Endothelial cell of umbilical vein (primary cell): ENCODE results near the gene ZFAND6. TPM values are rescaled to one million over a fixed set of nuclear protein-coding genes. Genes with fewer than 3 reads are reported as not detected.

Experiments used
- BruUV-seq: library from RNA; stranded (reverse); fragments of 400-500 nt; replicated peaks from 2 replicates; lab custom pipeline; 2021; lab: Mats Ljungman, UMichigan
- CTCF ChIA-PET: fragments of 300-600, 350-600 bp; sonication (Branson Sonifier 250); formaldehyde crosslinking; loops from one replicate; lab custom pipeline; 2021; ENCODE audit warnings: antibody characterized with exemption, inconsistent platforms; lab: Charles Lee
- POLR2A ChIA-PET: fragments of 300-600, 350-600 bp; sonication (Branson Sonifier 250); formaldehyde crosslinking; loops from one replicate; lab custom pipeline; 2021; ENCODE audit warnings: antibody characterized with exemption, inconsistent platforms; lab: Charles Lee
- DNase-seq: peaks from one replicate; pipeline ENCODE4 v3.0.0-alpha.2; 2011; ENCODE audit warnings: low read depth, low spot score
- FAIRE-seq: peaks from 2 replicates; lab custom pipeline; 2011; peaks lifted over from hg19 to GRCh38; lab: Jason Lieb, UNC
- H2AFZ ChIP-seq: 2 replicates; pipeline ENCODE4 v1.6.0; 2012; ENCODE audit warnings: low read depth, low read length, control low read depth, inconsistent platforms
- H3K27ac ChIP-seq: 2 replicates; pipeline ENCODE4 v1.5.1; 2011; ENCODE audit warnings: low read depth, mild to moderate bottlenecking, control low read depth, low read length, moderate library complexity; ENCODE audit not compliant: insufficient read depth
- H3K27me3 ChIP-seq, 2 experiments: 2 replicates each; pipeline versions ENCODE4 v1.6.0 to v1.6.1; 2011; ENCODE audit warnings: low read length in 2 of 2, mixed read lengths in 1 of 2; ENCODE audit not compliant: control insufficient read depth in 2 of 2, insufficient read depth in 2 of 2
- H3K36me3 ChIP-seq, 2 experiments: 2 replicates in 1 of 2; 3 replicates in 1 of 2; pipeline ENCODE4 v1.5.1; 2011; ENCODE audit warnings: low read length in 2 of 2, mild to moderate bottlenecking in 1 of 2, moderate library complexity in 1 of 2; ENCODE audit not compliant: control insufficient read depth in 2 of 2, insufficient read depth in 2 of 2; ENCODE audit errors: extremely low read depth in 1 of 2
- H3K4me1 ChIP-seq: 3 replicates; pipeline ENCODE4 v1.5.1; 2011; ENCODE audit warnings: mild to moderate bottlenecking, low read length; ENCODE audit not compliant: control insufficient read depth, insufficient read depth; ENCODE audit errors: extremely low read depth
- H3K4me2 ChIP-seq: 2 replicates; pipeline ENCODE4 v1.6.1; 2011; ENCODE audit warnings: low read length, control low read depth, mixed read lengths; ENCODE audit not compliant: insufficient read depth
- H3K4me3 ChIP-seq, 3 experiments: fragments of 200-600 bp in 1 of 3; sonication (generic), shearing (Covaris generic) in 1 of 3; replicated peaks in 1 of 3; 2 replicates each; pipeline ENCODE4 v1.5.1; 2011 to 2016; ENCODE audit warnings: control low read depth in 3 of 3, low read length in 3 of 3, mild to moderate bottlenecking in 2 of 3, inconsistent platforms in 1 of 3, low read depth in 1 of 3, moderate library complexity in 1 of 3; ENCODE audit not compliant: insufficient read depth in 1 of 3
- H3K79me2 ChIP-seq: 2 replicates; pipeline ENCODE4 v1.6.0; 2012; ENCODE audit warnings: low read length, inconsistent platforms; ENCODE audit not compliant: control insufficient read depth, insufficient read depth
- H3K9ac ChIP-seq: replicated peaks from 2 replicates; pipeline ENCODE3; 2011; ENCODE audit warnings: low read length, control low read depth; ENCODE audit not compliant: insufficient read depth; ENCODE audit errors: extremely low read depth
- H3K9me1 ChIP-seq: replicated peaks from 3 replicates; pipeline ENCODE4 v1.6.0; 2011; ENCODE audit warnings: mild to moderate bottlenecking, low read length; ENCODE audit not compliant: control insufficient read depth, insufficient read depth; ENCODE audit errors: extremely low read depth
- H3K9me3 ChIP-seq: replicated peaks from 2 replicates; pipeline ENCODE4 v1.5.1; 2012; ENCODE audit warnings: low read length, inconsistent platforms; ENCODE audit not compliant: control insufficient read depth, insufficient read depth
- H4K20me1 ChIP-seq: replicated peaks from 2 replicates; pipeline ENCODE3; 2011; ENCODE audit warnings: mild to moderate bottlenecking, low read length; ENCODE audit not compliant: control insufficient read depth, insufficient read depth; ENCODE audit errors: extremely low read depth
- CTCF ChIP-seq, 2 donors: IDR thresholded peaks; 1 replicate in 1 of 2; 2 replicates in 1 of 2; pipeline ENCODE4 v1.5.1; 2011; ENCODE audit warnings: low read length in 2 of 2, mild to moderate bottlenecking in 2 of 2, moderate library complexity in 2 of 2, control low read depth in 1 of 2, inconsistent platforms in 1 of 2, low read depth in 1 of 2; ENCODE audit not compliant: insufficient read depth in 1 of 2; ENCODE audit errors: extremely low read depth in 1 of 2
- EZH2 ChIP-seq: IDR thresholded peaks from 2 replicates; pipeline ENCODE4 v1.6.1; 2012; ENCODE audit warnings: borderline replicate concordance, low read depth, mild to moderate bottlenecking, moderate library complexity, low read length, inconsistent platforms; ENCODE audit not compliant: severe bottlenecking
- FOS ChIP-seq: IDR thresholded peaks from 2 replicates; pipeline ENCODE4 v1.6.1; 2011; ENCODE audit warnings: mild to moderate bottlenecking, low read length, moderate library complexity, borderline replicate concordance; ENCODE audit not compliant: insufficient read depth
- GATA2 ChIP-seq: IDR thresholded peaks from 2 replicates; pipeline ENCODE4 v1.7.0; 2011; ENCODE audit warnings: low read depth, mild to moderate bottlenecking, moderate library complexity, mixed read lengths, low read length; ENCODE audit not compliant: insufficient read length, insufficient read depth
- JUN ChIP-seq: IDR thresholded peaks from 2 replicates; pipeline ENCODE4 v1.6.1; 2011; ENCODE audit warnings: borderline replicate concordance, low read depth; ENCODE audit not compliant: insufficient read length, insufficient read depth
- MYC ChIP-seq: IDR thresholded peaks from one replicate; pipeline ENCODE4 v1.6.1; 2011; ENCODE audit warnings: mild to moderate bottlenecking, low read depth, low read length
- POLR2A ChIP-seq: IDR thresholded peaks from 2 replicates; pipeline ENCODE4 v1.6.1; 2012; ENCODE audit warnings: low read depth, mild to moderate bottlenecking, control low read depth, low read length
- POLR2AphosphoS5 ChIP-seq: IDR thresholded peaks from 2 replicates; pipeline ENCODE4 v1.6.1; 2012; ENCODE audit warnings: low read depth, mild to moderate bottlenecking, control low read depth, low read length, moderate library complexity; ENCODE audit not compliant: insufficient read depth
- dilution Hi-C: fragments of 300-500 bp; cut with MboI; formaldehyde crosslinking; loops from one replicate; pipeline ENCODE4 v1.15.0; 2019; ENCODE audit warnings: low sequenced_read_pairs; ENCODE audit not compliant: extremely low pct_ligation_motif_present
- intact Hi-C: fragments of 100-400 bp; cut with micrococcal nuclease; formaldehyde crosslinking; loops from one replicate; pipeline ENCODE4 v1.10.0; 2022
- polyA plus RNA-seq, 4 experiments: library from polyadenylated mRNA; depleted of rRNA in 3 of 4; stranded (reverse) in 3 of 4; unstranded in 1 of 4; fragments of >200 nt; gene quantifications; 2 replicates each; pipeline versions ENCODE4 v1.2.1 to v1.2.3, GENCODE V29; 2011 to 2012; ENCODE audit warnings: missing spikeins in 1 of 4
- total RNA-seq: library from RNA; stranded (reverse); gene quantifications from 2 replicates; pipeline ENCODE4 v1.2.3, GENCODE V29; 2021
- TF ChIP-seq, protein P1 (sequence below): IDR thresholded peaks from 2 replicates; pipeline ENCODE4 v1.6.1; 2011; ENCODE audit not compliant: insufficient read depth, insufficient read length

The ZFAND6 gene
- total and polyA plus RNA-seq, 2 donors (not counting 3 experiments of a cell fraction or from before 2014, with no cell fraction given) = 50.3 to 97.9 TPM

DNA sequence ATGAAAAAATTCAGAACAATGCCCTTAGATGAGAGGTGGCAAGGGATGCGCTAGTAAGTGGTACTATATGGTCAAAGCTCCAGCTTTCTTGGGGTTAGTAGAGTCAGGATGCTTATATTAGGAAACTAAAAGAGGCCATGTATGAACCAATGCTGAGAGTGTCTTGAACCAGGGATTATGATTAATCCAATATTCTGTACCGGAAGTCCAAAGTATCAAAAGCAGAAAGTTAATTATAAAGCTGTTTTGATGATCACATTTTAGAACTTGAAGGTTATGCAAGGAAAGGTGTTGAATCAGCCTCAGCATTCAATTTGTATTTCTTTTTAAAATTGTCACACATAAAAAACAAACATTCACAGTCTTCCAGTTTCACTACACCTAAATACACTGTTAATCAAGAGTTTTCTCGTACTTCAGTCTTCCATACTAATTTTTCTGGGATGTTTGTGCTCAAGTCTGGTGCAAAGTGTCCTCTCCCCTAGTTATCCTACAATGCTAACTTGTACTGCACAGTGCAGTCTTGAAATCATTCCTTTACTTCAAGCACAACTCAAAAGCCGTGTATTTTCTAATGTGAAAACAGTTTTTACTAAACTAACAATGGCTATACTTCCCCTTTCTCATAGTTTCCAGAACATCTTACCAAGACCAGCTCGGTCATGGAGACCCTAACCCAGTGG, 82.6 kb downstream of the ZFAND6 start:
- Histone ChIP-seq H3K4me2 (no peak overlapping the region), H3K9ac (no peak overlapping the region), H3K27me3 (no peaks in the 10 kb centered on the region), H3K36me3 (no peaks in the 10 kb centered on the region), H3K9me1 (no peaks in the 10 kb centered on the region), H2AFZ (no peak overlapping the region), H3K27ac (no peak overlapping the region), H3K79me2 (no peaks in the 10 kb centered on the region), H4K20me1 (no peaks in the 10 kb centered on the region), H3K4me1 (no peaks in the 10 kb centered on the region), H3K4me3 (no peak overlapping the region), H3K9me3 (no peaks in the 10 kb centered on the region)
- intact Hi-C loops = no loop called here
- ChIA-PET POLR2A (no interaction called here), CTCF (interaction anchor here (1.0 kb wide), 1 partner anchor 9 kb away, joined by 3 read pairs; no protein-coding TSS in a partner anchor)
- dilution Hi-C loops = no loop called here
- no peak for FAIRE-seq
- no peak for DNase-seq
- BruUV-seq = no TSS peak
- TF ChIP-seq CTCF (IDR thresholded peaks at IDR 0.05; ENCODE audit: extremely low read depth in 1 of 2, insufficient read depth in 1 of 2, low read depth in 1 of 2, low read length in 2 of 2) (no peak), GATA2 (no peak), JUN (no peak), FOS (no peak)

DNA sequence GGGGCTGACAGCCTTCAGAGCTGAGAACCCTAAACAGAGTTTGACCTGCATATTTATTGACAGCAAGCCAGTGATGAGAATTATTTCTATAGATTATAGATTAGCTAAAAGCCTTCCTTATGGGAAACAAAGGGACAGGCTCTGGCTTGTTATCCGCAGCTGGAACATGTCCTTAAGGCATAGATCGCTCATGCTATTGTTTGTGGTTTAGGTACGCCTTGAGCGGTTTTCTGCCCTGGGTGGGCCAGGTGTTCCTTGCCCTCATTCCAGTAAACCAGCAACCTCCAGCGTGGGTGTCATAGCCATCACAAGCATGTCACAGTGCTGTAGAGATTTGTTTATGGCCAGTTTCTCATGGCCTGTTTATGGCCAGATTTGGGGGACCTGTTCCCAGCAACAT, 83.2 kb downstream of the ZFAND6 start:
- Histone ChIP-seq H3K9me1 (no peaks in the 10 kb centered on the region), H3K36me3 (no peaks in the 10 kb centered on the region), H3K4me3 (no peak overlapping the region), H2AFZ (no peak overlapping the region), H3K9ac (no peak overlapping the region), H3K4me2 (no peak overlapping the region), H4K20me1 (no peaks in the 10 kb centered on the region), H3K4me1 (no peaks in the 10 kb centered on the region), H3K27ac (no peak overlapping the region), H3K27me3 (no peaks in the 10 kb centered on the region), H3K79me2 (no peaks in the 10 kb centered on the region), H3K9me3 (no peaks in the 10 kb centered on the region)
- TF ChIP-seq EZH2 = no peak
- TF ChIP-seq POLR2AphosphoS5 = no peak
- no peak for TF ChIP-seq POLR2A
- no peak for TF ChIP-seq GATA2
- TF ChIP-seq, protein P1, sequence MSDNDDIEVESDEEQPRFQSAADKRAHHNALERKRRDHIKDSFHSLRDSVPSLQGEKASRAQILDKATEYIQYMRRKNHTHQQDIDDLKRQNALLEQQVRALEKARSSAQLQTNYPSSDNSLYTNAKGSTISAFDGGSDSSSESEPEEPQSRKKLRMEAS = no peak
- no peak for TF ChIP-seq JUN
- TF ChIP-seq CTCF (IDR thresholded peaks at IDR 0.05; ENCODE audit: extremely low read depth in 1 of 2, insufficient read depth in 1 of 2, low read depth in 1 of 2, low read length in 2 of 2) = no peak
- TF ChIP-seq MYC = no peak
- no peak for TF ChIP-seq FOS
- BruUV-seq = no TSS peak
- FAIRE-seq (no peak), DNase-seq (no peak)
- CTCF ChIA-PET = interaction anchor here (1.0 kb wide), 1 partner anchor 9 kb away, joined by 3 read pairs; no protein-coding TSS in a partner anchor
- intact Hi-C loops (no loop called here), dilution Hi-C loops (no loop called here)
- POLR2A ChIA-PET = no interaction called here
